Measurements from ENCODE around the gene CLTC. TPM values are rescaled to one million over a fixed set of nuclear protein-coding genes. Genes with fewer than 3 reads are reported as not detected.
A peak's percentile ranks its signal among the peaks of the same experiment; 100 is the strongest.

CLTC gene
- total and polyA plus RNA-seq, 10 of the 15 experiments (the other 5 are each of a cell fraction or from before 2014, with no cell fraction given) = 77.5 to 188 (median 129) TPM

DNA sequence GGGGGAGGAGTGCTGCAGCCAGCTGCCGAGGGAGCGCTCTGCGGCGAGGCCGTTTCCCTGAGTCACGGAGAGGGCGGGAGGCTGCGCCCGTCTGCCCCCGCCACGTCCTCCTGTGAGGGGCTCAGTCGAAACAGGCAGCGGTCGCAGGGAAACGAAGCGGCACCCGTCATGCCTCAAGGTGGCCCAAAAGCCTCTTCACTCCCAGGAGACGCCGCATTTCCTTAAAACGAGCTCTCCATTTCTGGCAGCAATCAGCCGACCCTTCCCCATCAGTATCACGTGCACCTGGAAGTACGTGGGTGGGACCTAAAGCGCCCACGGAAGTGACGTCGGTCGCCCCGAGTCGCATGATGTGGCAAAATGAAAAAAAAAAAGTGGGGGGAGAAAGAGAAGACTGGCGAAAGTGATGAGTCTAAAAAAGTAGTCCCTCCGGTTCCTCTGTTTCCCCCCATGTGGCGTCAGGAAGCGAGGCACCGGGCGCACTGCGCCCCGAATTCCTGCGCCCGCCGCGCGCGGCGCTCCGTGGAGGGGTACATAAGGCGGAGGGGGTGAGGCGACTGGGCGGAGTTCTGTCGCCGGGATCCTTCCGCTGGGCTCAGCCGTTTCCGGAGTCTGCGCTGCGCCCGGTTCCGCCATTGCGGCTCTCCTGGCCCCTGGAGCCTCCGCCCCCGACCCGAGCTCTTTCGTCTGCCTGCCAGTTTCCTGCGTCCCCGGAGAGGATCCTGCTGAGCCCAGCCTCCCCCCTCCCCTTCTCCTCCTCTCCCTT, at the start of gene CLTC (continued):
- TF ChIP-seq HSF1 (IDR thresholded peaks at IDR 0.05; ENCODE audit: low read depth, low read length) (peak; percentile 87), CEBPZ (IDR thresholded peaks at IDR 0.05; ENCODE audit: low read depth, low read length) (no peak), SMC3 (IDR thresholded peaks at IDR 0.05; ENCODE audit: borderline replicate concordance, low read length) (no peak), CHD1 (IDR thresholded peaks at IDR 0.05; ENCODE audit: low read depth, low read length) (no peak; the same call in 1 of the 2 replicates), ZZZ3 (IDR thresholded peaks at IDR 0.05; ENCODE audit: control insufficient read depth, insufficient read length, low read depth) (no peak), MYB (IDR thresholded peaks at IDR 0.05; ENCODE audit: borderline replicate concordance, low read depth, low read length) (0 out of 2 replicates have a peak, but pooled peaks have one; percentile 59), SP1 (IDR thresholded peaks at IDR 0.05; ENCODE audit: low read depth, low read length) (peak; percentile 91), ZNF384 (IDR thresholded peaks at IDR 0.05; ENCODE audit: borderline replicate concordance, low read depth, low read length) (peak; percentile 98), ZBTB4 (CRISPR knock-in tag; IDR thresholded peaks at IDR 0.05) (no peak), EED (IDR thresholded peaks at IDR 0.05; ENCODE audit: low read depth) (peak; percentile 76; the same call in 1 of the 2 replicates), ETV6 (conservative IDR thresholded peaks at IDR 0.05 in 1 of 2, IDR thresholded peaks at IDR 0.05 in 1 of 2; ENCODE audit: borderline replicate concordance in 1 of 2, low read depth in 1 of 2) (peak in 1 of 2 experiments; percentile 49; a peak in 2 of 4 replicates), TBL1XR1 (IDR thresholded peaks at IDR 0.05; ENCODE audit: low read depth, low read length) (peak; percentile 46; the same call in 1 of the 2 replicates), E2F8 (IDR thresholded peaks at IDR 0.05; ENCODE audit: low read depth, partially characterized antibody) (peak; percentile 85)
- TF ChIP-seq, protein P1, sequence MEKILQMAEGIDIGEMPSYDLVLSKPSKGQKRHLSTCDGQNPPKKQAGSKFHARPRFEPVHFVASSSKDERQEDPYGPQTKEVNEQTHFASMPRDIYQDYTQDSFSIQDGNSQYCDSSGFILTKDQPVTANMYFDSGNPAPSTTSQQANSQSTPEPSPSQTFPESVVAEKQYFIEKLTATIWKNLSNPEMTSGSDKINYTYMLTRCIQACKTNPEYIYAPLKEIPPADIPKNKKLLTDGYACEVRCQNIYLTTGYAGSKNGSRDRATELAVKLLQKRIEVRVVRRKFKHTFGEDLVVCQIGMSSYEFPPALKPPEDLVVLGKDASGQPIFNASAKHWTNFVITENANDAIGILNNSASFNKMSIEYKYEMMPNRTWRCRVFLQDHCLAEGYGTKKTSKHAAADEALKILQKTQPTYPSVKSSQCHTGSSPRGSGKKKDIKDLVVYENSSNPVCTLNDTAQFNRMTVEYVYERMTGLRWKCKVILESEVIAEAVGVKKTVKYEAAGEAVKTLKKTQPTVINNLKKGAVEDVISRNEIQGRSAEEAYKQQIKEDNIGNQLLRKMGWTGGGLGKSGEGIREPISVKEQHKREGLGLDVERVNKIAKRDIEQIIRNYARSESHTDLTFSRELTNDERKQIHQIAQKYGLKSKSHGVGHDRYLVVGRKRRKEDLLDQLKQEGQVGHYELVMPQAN (conservative IDR thresholded peaks at IDR 0.05) = peak; percentile 41; the same call in 1 of the 2 replicates
